H1 (cell line): ENCODE measurements around the gene RICTOR.

Experiments used
- KDM5A ChIP-seq: fragments of 200-600 bp; IDR thresholded peaks from 2 replicates; pipeline ENCODE4 v1.7.1; 2012; ENCODE audit warnings: mild to moderate bottlenecking, low read length, inconsistent platforms, mixed read lengths
- POLR2AphosphoS5 ChIP-seq: IDR thresholded peaks from 2 replicates; pipeline ENCODE4 v1.6.1; 2011; ENCODE audit warnings: low read depth, low read length
- USF2 ChIP-seq: IDR thresholded peaks from 2 replicates; pipeline ENCODE4 v1.6.1; 2011; ENCODE audit warnings: low read length, improper control_type of control experiment
- TF ChIP-seq, protein P1 (sequence below), 3 experiments: IDR thresholded peaks; 1 replicate in 2 of 3; 2 replicates in 1 of 3; pipeline versions ENCODE4 v1.5.1 to v1.6.1; 2011; ENCODE audit warnings: low read length in 3 of 3, mild to moderate bottlenecking in 3 of 3, inconsistent platforms in 2 of 3, low read depth in 1 of 3, moderate library complexity in 1 of 3; ENCODE audit not compliant: insufficient read depth in 1 of 3; ENCODE audit errors: control extremely low read depth in 1 of 3

- TF ChIP-seq POLR2AphosphoS5, result no peak
- no peak for TF ChIP-seq KDM5A
- no peak for TF ChIP-seq USF2
- TF ChIP-seq, protein P1, sequence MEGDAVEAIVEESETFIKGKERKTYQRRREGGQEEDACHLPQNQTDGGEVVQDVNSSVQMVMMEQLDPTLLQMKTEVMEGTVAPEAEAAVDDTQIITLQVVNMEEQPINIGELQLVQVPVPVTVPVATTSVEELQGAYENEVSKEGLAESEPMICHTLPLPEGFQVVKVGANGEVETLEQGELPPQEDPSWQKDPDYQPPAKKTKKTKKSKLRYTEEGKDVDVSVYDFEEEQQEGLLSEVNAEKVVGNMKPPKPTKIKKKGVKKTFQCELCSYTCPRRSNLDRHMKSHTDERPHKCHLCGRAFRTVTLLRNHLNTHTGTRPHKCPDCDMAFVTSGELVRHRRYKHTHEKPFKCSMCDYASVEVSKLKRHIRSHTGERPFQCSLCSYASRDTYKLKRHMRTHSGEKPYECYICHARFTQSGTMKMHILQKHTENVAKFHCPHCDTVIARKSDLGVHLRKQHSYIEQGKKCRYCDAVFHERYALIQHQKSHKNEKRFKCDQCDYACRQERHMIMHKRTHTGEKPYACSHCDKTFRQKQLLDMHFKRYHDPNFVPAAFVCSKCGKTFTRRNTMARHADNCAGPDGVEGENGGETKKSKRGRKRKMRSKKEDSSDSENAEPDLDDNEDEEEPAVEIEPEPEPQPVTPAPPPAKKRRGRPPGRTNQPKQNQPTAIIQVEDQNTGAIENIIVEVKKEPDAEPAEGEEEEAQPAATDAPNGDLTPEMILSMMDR (IDR thresholded peaks at IDR 0.05; ENCODE audit: control extremely low read depth in 1 of 3, insufficient read depth in 1 of 3, low read depth in 1 of 3, low read length in 3 of 3), result no peak
Observed at GRCh38 chr5:39057734-39058133, 16.5 kb downstream of the RICTOR start.
